Neural progenitor cell (in vitro differentiated cells): ENCODE measurements around the gene PLEKHG2.

Experiments used
- CTCF ChIP-seq: fragments of 200-600 bp; sonication (generic); IDR thresholded peaks from 2 replicates; pipeline ENCODE4 v1.5.1; 2017; ENCODE audit warnings: antibody characterized with exemption, mild to moderate bottlenecking
- EZH2 ChIP-seq: fragments of 200-600 bp; sonication (generic); IDR thresholded peaks from 2 replicates; pipeline ENCODE4 v1.6.1; 2017; ENCODE audit warnings: antibody characterized with exemption, mild to moderate bottlenecking, moderate library complexity

GRCh38 chr19:39469567-39469966, 57.1 kb downstream of the PLEKHG2 start:
- TF ChIP-seq CTCF, result no peak
- no peak for TF ChIP-seq EZH2
